Measurements from ENCODE around the gene POMT1.

DNA sequence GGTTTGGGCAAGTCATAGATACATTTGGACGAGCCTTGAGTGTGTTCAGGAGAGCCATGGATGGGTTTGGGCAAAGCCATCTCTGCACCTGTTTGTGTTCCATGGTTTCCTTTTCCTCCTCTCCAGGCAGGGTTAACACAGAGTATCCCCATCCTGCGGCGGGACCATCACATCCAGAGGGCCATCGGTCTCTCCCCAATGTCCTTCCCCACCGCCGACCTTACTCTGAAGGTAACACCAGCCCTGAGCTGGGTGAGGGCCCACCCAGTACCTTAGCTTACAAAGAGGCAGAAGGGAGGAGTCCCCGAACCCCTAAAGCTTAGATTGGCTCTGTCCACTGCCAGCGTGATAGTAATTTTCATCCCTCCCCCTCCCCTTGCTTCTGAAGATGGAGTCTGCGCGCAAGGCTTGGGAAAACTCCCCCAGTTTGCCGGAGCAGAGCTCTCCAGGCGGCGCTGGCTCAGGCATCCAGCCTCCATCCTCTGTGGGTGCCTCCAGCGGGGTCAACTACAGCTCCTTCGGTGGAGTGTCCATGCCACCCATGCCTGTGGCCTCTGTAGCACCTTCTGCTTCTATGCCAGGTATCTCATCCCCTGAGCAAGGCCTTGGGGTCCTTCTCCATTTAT, 18.0 kb upstream of the POMT1 start:
- TF ChIP-seq, protein P1, sequence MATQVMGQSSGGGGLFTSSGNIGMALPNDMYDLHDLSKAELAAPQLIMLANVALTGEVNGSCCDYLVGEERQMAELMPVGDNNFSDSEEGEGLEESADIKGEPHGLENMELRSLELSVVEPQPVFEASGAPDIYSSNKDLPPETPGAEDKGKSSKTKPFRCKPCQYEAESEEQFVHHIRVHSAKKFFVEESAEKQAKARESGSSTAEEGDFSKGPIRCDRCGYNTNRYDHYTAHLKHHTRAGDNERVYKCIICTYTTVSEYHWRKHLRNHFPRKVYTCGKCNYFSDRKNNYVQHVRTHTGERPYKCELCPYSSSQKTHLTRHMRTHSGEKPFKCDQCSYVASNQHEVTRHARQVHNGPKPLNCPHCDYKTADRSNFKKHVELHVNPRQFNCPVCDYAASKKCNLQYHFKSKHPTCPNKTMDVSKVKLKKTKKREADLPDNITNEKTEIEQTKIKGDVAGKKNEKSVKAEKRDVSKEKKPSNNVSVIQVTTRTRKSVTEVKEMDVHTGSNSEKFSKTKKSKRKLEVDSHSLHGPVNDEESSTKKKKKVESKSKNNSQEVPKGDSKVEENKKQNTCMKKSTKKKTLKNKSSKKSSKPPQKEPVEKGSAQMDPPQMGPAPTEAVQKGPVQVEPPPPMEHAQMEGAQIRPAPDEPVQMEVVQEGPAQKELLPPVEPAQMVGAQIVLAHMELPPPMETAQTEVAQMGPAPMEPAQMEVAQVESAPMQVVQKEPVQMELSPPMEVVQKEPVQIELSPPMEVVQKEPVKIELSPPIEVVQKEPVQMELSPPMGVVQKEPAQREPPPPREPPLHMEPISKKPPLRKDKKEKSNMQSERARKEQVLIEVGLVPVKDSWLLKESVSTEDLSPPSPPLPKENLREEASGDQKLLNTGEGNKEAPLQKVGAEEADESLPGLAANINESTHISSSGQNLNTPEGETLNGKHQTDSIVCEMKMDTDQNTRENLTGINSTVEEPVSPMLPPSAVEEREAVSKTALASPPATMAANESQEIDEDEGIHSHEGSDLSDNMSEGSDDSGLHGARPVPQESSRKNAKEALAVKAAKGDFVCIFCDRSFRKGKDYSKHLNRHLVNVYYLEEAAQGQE (IDR thresholded peaks at IDR 0.05; ENCODE audit: low read depth), result no peak
- TF ChIP-seq, protein P2, sequence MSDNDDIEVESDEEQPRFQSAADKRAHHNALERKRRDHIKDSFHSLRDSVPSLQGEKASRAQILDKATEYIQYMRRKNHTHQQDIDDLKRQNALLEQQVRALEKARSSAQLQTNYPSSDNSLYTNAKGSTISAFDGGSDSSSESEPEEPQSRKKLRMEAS (IDR thresholded peaks at IDR 0.05), result no peak
- no peak for TF ChIP-seq ZBTB7A (IDR thresholded peaks at IDR 0.05; ENCODE audit: low read depth)
- TF ChIP-seq CREB1 (IDR thresholded peaks at IDR 0.05; ENCODE audit: low read depth), result no peak
- TF ChIP-seq RAD21 (IDR thresholded peaks at IDR 0.05; ENCODE audit: low read depth), result no peak
- TF ChIP-seq TCF12 (IDR thresholded peaks at IDR 0.05; ENCODE audit: low read depth), result no peak
- TF ChIP-seq YY1 (IDR thresholded peaks at IDR 0.05; ENCODE audit: low read depth), result no peak
- TF ChIP-seq TAF1 (IDR thresholded peaks at IDR 0.05; ENCODE audit: low read depth), result no peak
- no peak for TF ChIP-seq EGR1 (IDR thresholded peaks at IDR 0.05)
- no peak for TF ChIP-seq TEAD4 (IDR thresholded peaks at IDR 0.05)
- no peak for TF ChIP-seq EP300 (IDR thresholded peaks at IDR 0.05; ENCODE audit: borderline replicate concordance)
- TF ChIP-seq, protein P3, sequence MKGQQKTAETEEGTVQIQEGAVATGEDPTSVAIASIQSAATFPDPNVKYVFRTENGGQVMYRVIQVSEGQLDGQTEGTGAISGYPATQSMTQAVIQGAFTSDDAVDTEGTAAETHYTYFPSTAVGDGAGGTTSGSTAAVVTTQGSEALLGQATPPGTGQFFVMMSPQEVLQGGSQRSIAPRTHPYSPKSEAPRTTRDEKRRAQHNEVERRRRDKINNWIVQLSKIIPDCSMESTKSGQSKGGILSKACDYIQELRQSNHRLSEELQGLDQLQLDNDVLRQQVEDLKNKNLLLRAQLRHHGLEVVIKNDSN (IDR thresholded peaks at IDR 0.05), result no peak
- no peak for TF ChIP-seq NFIC (IDR thresholded peaks at IDR 0.05)
- no peak for TF ChIP-seq FOXM1 (IDR thresholded peaks at IDR 0.05; ENCODE audit: borderline replicate concordance, low read depth)

All from Ishikawa (cell line).